Hematopoietic multipotent progenitor cell treated with erythropoietin and hydrocortisone succinate and interleukin-3 and kit ligand, for 6 days (in vitro differentiated cells): Measurements from ENCODE around the gene KRT35.

Experiments
- DNase-seq: peaks from one replicate; pipeline ENCODE4 v3.0.0-alpha.2; 2015

KRT35 gene

GRCh38 chr17:41481036-41481435 is at the start of gene KRT35:
TSS of gene KRT35 (minus strand) at chr17:41481151. CDS start at chr17:41481097, 54 bp downstream.
- DNase-seq = no peak

- peak; percentile 69 for DNase-seq
Observed at GRCh38 chr17:41530062-41531048, 49.4 kb upstream of the KRT35 start.

GRCh38 chr17:41529491-41529915 is 48.6 kb upstream of the KRT35 start:
- DNase-seq = no peak

- DNase-seq = no peak
Observed at GRCh38 chr17:41528959-41529353, 48.0 kb upstream of the KRT35 start.

- peak; percentile 39 for DNase-seq
Observed at GRCh38 chr17:41527063-41528023, 46.4 kb upstream of the KRT35 start.

GRCh38 chr17:41524261-41524660 is 43.3 kb upstream of the KRT35 start:
- DNase-seq = no peak

- DNase-seq = no peak
Observed at GRCh38 chr17:41523787-41524186, 42.8 kb upstream of the KRT35 start.

GRCh38 chr17:41523225-41523593 is 42.3 kb upstream of the KRT35 start:
- no peak for DNase-seq

- DNase-seq = no peak
Observed at GRCh38 chr17:41522301-41523224, 41.6 kb upstream of the KRT35 start.

- no peak for DNase-seq
Observed at GRCh38 chr17:41521574-41522261, 40.8 kb upstream of the KRT35 start.

GRCh38 chr17:41520821-41521521 is 40.0 kb upstream of the KRT35 start:
- peak; percentile 70 for DNase-seq

GRCh38 chr17:41519501-41520224 is 38.7 kb upstream of the KRT35 start:
- DNase-seq = no peak

GRCh38 chr17:41518789-41519449 is 38.0 kb upstream of the KRT35 start, which contains the start of gene KRT15:
TSS of gene KRT15 (minus strand) at chr17:41518890. CDS start at chr17:41518827, 63 bp downstream.
- no peak for DNase-seq

- DNase-seq = no peak
Observed at GRCh38 chr17:41518031-41518430, 37.1 kb upstream of the KRT35 start.

GRCh38 chr17:41516830-41517283 is 35.9 kb upstream of the KRT35 start:
- no peak for DNase-seq

GRCh38 chr17:41516147-41516829 is 35.3 kb upstream of the KRT35 start:
- no peak for DNase-seq

GRCh38 chr17:41513168-41513547 is 32.2 kb upstream of the KRT35 start:
- DNase-seq = no peak

- DNase-seq = no peak
Observed at GRCh38 chr17:41512546-41513167, 31.7 kb upstream of the KRT35 start.
